IPS DF 6.9 (cell line): ENCODE measurements around the gene TRIM62.

Experiments
- DNase-seq: peaks from one replicate; pipeline ENCODE4 v3.0.0-alpha.2; 2013; ENCODE audit warnings: low read depth, low spot score
- H3K27ac ChIP-seq: one replicate; pipeline ENCODE4 v1.5.1; 2013; ENCODE audit warnings: low read length, control low read depth
- H3K27me3 ChIP-seq: 2 replicates; pipeline ENCODE4 v1.6.1; 2013; ENCODE audit warnings: mild to moderate bottlenecking, low read length; ENCODE audit not compliant: control insufficient read depth, insufficient read depth
- H3K36me3 ChIP-seq: 2 replicates; pipeline ENCODE4 v1.6.1; 2013; ENCODE audit warnings: low read length; ENCODE audit not compliant: control insufficient read depth, insufficient read depth
- H3K4me1 ChIP-seq: 2 replicates; pipeline ENCODE4 v1.6.1; 2013; ENCODE audit warnings: low read length; ENCODE audit not compliant: control insufficient read depth, insufficient read depth
- H3K4me3 ChIP-seq: 2 replicates; pipeline ENCODE4 v1.5.1; 2013; ENCODE audit warnings: mild to moderate bottlenecking, low read length
- H3K9me3 ChIP-seq: 2 replicates; pipeline ENCODE4 v1.6.1; 2013; ENCODE audit warnings: low read length, inconsistent platforms; ENCODE audit not compliant: control insufficient read depth, insufficient read depth
- WGBS: extraction: QIAGEN DNeasy Blood & Tissue Kit; methylation state at CpG from one replicate; pipeline ENCODE4 v1.1.7; 2013; ENCODE audit warnings: mixed read lengths, missing lambda C conversion rate; ENCODE audit not compliant: insufficient read length, insufficient coverage; 5-methylcytosine and 5-hydroxymethylcytosine counted together

TRIM62 gene

DNA sequence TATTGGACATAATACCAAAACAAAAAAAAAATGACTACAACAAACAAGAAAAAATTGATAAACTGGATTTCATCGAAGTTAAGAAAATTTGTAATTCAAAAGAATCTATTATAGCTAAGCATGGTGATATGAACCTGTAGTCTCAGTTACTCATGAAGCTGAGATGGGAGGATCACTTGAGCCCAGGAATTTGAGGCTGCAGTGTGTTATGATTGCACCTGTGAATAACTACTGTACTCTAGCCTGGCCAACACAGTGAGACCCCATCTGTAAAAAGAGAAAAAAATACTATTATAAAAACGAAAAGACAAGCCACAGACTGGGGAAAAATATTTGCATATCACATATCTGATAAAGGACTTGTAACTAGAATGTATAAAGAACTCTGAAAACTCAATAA lies 24.5 kb upstream of the TRIM62 start:
- DNase-seq = no peak
- no peaks in the 10 kb centered on the region for H3K9me3 ChIP-seq
- H3K4me1 ChIP-seq = no peaks in the 10 kb centered on the region
- no CpG with 5 or more reads among the region's 2 CpGs for WGBS
- no peaks in the 10 kb centered on the region for H3K36me3 ChIP-seq
- no peaks in the 10 kb centered on the region for H3K27me3 ChIP-seq
- H3K27ac ChIP-seq = no peak overlapping the region
- H3K4me3 ChIP-seq = no peak overlapping the region

DNA sequence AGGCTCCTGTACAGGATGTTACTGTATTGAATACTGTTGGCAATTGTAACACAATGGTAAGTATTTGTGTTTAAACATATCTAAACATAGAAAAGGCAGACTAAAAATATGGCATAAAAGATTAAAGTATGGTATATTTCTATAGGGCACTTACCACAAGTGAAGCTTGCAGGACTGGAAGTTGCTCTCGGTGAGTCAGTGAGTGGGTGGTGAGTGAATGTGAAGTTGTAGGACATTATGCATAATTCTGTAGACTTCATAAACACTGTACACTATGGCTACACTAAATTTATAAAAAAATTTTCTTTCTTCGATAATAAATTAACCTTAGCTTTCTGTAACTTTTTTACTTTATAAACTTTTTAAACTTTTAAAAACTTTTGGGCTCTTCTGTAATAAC lies 13.7 kb upstream of the TRIM62 start:
- no peaks in the 10 kb centered on the region for H3K36me3 ChIP-seq
- H3K9me3 ChIP-seq = no peaks in the 10 kb centered on the region
- no peaks in the 10 kb centered on the region for H3K27me3 ChIP-seq
- DNase-seq = no peak
- no peaks in the 10 kb centered on the region for H3K4me1 ChIP-seq
- no peak overlapping the region for H3K27ac ChIP-seq
- H3K4me3 ChIP-seq = no peak overlapping the region
- WGBS = 100% methylated on average over 1 of the region's 2 CpGs

DNA sequence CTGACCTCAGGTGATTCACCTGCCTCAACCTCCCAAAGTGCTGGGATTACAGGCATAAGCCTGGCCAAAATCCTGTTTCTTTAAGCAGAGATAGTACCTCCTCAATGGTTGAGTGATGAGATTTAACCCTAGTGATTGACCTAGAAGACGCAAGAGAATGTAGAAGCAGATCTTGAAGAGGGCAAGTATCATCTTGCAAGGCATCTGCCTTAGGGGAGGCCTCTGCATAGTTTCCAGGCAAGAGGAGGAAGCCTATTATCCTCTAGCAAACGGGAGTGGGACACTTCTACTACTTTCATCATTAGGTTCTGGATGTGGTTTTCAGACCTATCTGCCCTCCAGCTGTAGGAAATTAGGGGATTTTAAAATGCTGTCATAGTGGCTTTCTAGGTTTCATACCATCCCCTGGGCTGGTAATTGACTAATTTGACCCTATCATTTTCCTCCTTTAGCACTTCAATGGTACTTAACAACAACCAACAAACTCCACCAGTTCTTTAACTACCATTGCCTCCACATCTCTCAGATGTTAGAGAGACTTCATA lies 10.0 kb upstream of the TRIM62 start:
- no peak for DNase-seq
- Histone ChIP-seq H3K27ac (no peak overlapping the region), H3K9me3 (no peaks in the 10 kb centered on the region), H3K4me1 (no peaks in the 10 kb centered on the region), H3K36me3 (no peaks in the 10 kb centered on the region), H3K4me3 (no peak overlapping the region), H3K27me3 (no peaks in the 10 kb centered on the region)
- no CpG with 5 or more reads among the region's 2 CpGs for WGBS

- no peaks in the 10 kb centered on the region for H3K27me3 ChIP-seq
- no peak for DNase-seq
- WGBS = no CpG with 5 or more reads among the region's 2 CpGs
- H3K9me3 ChIP-seq = no peaks in the 10 kb centered on the region
- no peaks in the 10 kb centered on the region for H3K4me1 ChIP-seq
- H3K4me3 ChIP-seq = no peak overlapping the region
- no peak overlapping the region for H3K27ac ChIP-seq
- H3K36me3 ChIP-seq = no peaks in the 10 kb centered on the region
Measured at GRCh38 chr1:33190701-33191100, 8.9 kb upstream of the TRIM62 start.

GRCh38 chr1:33188572-33189275 lies 6.9 kb upstream of the TRIM62 start:
- Histone ChIP-seq H3K9me3 (no peaks in the 10 kb centered on the region), H3K36me3 (no peaks in the 10 kb centered on the region), H3K4me3 (no peak overlapping the region), H3K27me3 (no peaks in the 10 kb centered on the region), H3K27ac (no peak overlapping the region), H3K4me1 (no peaks in the 10 kb centered on the region)
- no CpG with 5 or more reads among the region's 6 CpGs for WGBS
- DNase-seq = no peak

GRCh38 chr1:33186936-33187335 lies 5.1 kb upstream of the TRIM62 start:
- WGBS = no CpG with 5 or more reads among the region's 1 CpG
- no peak overlapping the region for H3K4me3 ChIP-seq
- peaks cover 6% of the 10 kb centered on the region; the same call in 1 of the 2 replicates for H3K4me1 ChIP-seq
- no peak for DNase-seq
- H3K27ac ChIP-seq = no peak overlapping the region
- H3K27me3 ChIP-seq = no peaks in the 10 kb centered on the region
- H3K36me3 ChIP-seq = no peaks in the 10 kb centered on the region
- H3K9me3 ChIP-seq = no peaks in the 10 kb centered on the region

- H3K36me3 ChIP-seq = no peaks in the 10 kb centered on the region
- H3K4me1 ChIP-seq = peaks cover 8% of the 10 kb centered on the region; the same call in 1 of the 2 replicates
- H3K27ac ChIP-seq = no peak overlapping the region
- no peak for DNase-seq
- no peaks in the 10 kb centered on the region for H3K9me3 ChIP-seq
- H3K4me3 ChIP-seq = no peak overlapping the region
- H3K27me3 ChIP-seq = no peaks in the 10 kb centered on the region
Measured at GRCh38 chr1:33185541-33185940, 3.7 kb upstream of the TRIM62 start.

- H3K4me1 ChIP-seq = peaks cover 11% of the 10 kb centered on the region
- H3K27me3 ChIP-seq = no peaks in the 10 kb centered on the region
- no peak overlapping the region for H3K27ac ChIP-seq
- no peak for DNase-seq
- no peak overlapping the region for H3K4me3 ChIP-seq
- WGBS = no CpG with 5 or more reads among the region's 2 CpGs
- no peaks in the 10 kb centered on the region for H3K9me3 ChIP-seq
- H3K36me3 ChIP-seq = no peaks in the 10 kb centered on the region
Measured at GRCh38 chr1:33183306-33183705, 1.5 kb upstream of the TRIM62 start.

DNA sequence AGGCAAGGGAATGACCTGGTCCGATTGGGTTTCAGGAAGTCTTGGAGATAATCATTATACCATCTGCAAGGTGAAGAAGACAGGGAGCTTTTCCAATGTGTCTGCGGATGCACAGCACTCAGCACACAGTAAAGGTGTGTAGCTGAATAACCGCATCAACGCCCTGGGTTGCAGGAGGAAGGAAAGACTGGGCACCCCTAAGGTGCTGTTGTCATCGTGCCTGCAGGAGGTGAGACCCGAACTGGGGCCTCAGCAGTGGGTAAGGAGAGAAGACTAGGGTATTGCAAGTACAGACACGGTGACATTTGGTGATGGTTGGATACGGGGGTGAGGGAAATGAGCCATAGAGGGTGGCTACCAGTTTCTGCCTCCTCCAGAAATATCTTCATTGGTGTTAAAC lies 1.1 kb upstream of the TRIM62 start:
- DNase-seq = no peak
- no CpG with 5 or more reads among the region's 8 CpGs for WGBS
- no peaks in the 10 kb centered on the region for H3K9me3 ChIP-seq
- H3K36me3 ChIP-seq = no peaks in the 10 kb centered on the region
- H3K27ac ChIP-seq = no peak overlapping the region
- no peaks in the 10 kb centered on the region for H3K27me3 ChIP-seq
- H3K4me3 ChIP-seq = no peak overlapping the region
- H3K4me1 ChIP-seq = peaks cover 11% of the 10 kb centered on the region

GRCh38 chr1:33182401-33182841 lies 578 bp upstream of the TRIM62 start:
- H3K4me3 ChIP-seq = no peak overlapping the region; the same call in 1 of the 2 replicates

More at GRCh38 chr1:33182401-33182841, 578 bp upstream of the TRIM62 start:
- H3K36me3 ChIP-seq = no peaks in the 10 kb centered on the region
- peaks cover 11% of the 10 kb centered on the region for H3K4me1 ChIP-seq
- no peak for DNase-seq
- H3K27ac ChIP-seq = no peak overlapping the region
- no peaks in the 10 kb centered on the region for H3K9me3 ChIP-seq
- no peaks in the 10 kb centered on the region for H3K27me3 ChIP-seq
- no CpG with 5 or more reads among the region's 5 CpGs for WGBS
